ENCODE data around the gene NMNAT1.

The NMNAT1 gene

DNA sequence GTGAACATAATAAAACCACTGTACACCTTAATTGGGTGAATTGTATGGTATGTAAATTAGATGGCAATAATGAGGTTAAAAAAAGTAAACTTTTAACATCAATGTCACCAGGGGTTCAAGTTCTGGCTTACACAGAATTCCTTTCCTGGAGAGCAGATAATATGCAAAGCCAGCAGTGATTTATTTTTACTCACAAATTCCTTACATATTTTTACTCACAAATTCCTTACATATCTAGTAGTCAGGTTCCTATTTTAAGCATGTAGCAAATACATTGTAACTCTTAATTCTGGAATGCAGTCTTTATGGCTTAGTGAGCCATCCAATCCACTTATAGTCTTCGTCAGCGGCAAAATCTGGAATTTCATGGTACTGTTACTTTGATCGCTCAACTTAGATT is 88.2 kb downstream of the NMNAT1 start:
- no peak overlapping the region for H3K4me3 ChIP-seq (ENCODE audit: low read depth, low read length)
- DNase-seq (ENCODE audit: low read depth), result no peak
- TF ChIP-seq, protein P1, sequence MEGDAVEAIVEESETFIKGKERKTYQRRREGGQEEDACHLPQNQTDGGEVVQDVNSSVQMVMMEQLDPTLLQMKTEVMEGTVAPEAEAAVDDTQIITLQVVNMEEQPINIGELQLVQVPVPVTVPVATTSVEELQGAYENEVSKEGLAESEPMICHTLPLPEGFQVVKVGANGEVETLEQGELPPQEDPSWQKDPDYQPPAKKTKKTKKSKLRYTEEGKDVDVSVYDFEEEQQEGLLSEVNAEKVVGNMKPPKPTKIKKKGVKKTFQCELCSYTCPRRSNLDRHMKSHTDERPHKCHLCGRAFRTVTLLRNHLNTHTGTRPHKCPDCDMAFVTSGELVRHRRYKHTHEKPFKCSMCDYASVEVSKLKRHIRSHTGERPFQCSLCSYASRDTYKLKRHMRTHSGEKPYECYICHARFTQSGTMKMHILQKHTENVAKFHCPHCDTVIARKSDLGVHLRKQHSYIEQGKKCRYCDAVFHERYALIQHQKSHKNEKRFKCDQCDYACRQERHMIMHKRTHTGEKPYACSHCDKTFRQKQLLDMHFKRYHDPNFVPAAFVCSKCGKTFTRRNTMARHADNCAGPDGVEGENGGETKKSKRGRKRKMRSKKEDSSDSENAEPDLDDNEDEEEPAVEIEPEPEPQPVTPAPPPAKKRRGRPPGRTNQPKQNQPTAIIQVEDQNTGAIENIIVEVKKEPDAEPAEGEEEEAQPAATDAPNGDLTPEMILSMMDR (IDR thresholded peaks at IDR 0.05; ENCODE audit: low read depth, low read length, missing control alignments), result no peak

DNA sequence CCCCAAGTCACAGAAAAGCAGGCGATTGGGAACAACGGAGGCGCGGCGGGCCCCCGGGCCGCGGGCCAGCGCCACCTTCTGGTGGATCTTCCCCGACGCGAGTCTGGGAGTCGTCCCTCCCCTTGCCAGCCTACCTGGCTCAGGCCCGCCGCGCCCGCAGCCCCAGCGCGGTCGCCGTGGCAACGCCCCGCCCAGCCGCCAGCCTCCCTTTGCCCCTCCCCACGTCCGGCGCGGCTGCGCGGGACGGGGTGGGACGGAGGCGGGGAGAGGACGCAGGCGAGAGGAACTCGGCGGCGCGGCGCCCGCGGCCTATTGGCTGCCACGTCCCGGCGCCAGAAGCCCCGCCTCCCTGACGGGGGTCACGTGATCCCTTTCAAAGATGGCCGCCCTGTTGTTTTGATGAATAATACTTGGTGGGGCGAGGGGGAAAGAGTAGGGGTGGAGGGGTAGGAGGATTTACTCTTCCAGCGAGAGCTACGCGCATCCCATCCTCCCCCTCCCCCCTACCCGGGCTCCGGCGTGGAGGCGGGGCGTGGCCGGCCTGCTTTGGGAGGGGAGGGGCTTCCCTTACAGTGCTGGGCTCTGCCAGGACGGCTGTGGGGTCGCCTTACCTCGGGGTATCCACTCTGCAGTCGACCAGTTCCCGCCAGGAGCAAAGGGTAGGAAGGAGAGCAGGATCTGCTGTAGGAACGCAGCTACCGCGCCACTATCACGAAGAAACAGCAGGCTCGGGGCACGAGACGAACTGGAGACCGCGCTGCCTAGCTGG is 89.5 kb downstream of the NMNAT1 start, which contains the start of gene UBE4B:
UBE4B (plus strand) TSS at position 369 of the 769 bp plus-strand sequence. CDS start 713 bp downstream, outside the sequence.
- TF ChIP-seq, protein P1 (IDR thresholded peaks at IDR 0.05; ENCODE audit: low read depth, low read length, missing control alignments), result peak; percentile 92
- H3K4me3 ChIP-seq (ENCODE audit: low read depth, low read length), result peak within 1 kb of the TSS; percentile 91
- peak; percentile 83 for DNase-seq (ENCODE audit: low read depth)

DNA sequence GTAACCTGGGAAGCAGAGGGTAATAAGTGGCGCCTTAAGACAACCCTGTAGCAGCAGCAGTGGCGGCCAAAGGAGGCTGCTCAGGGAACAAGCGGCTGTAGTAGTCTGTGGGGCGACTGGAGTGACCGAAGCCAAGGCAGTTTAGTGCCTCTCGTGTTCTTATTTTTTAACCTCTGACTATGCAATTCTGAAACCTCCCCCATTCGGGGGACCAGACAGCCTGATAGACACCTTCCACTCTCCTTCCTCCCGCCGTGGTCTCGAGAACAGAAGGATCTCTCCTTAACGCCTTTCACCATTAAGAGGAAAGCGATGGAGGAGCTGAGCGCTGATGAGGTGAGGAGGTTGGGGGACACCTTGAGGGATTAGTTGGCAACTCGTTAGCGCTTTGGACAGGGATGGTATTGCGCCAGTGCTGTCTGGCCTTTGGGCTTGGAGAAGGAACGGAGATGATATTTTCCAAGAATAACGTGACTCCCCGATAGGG is 90.1 kb downstream of the NMNAT1 start:
- TF ChIP-seq, protein P1 (IDR thresholded peaks at IDR 0.05; ENCODE audit: low read depth, low read length, missing control alignments), result peak; percentile 23
- DNase-seq (ENCODE audit: low read depth), result no peak
- peak overlapping the region; percentile 91 for H3K4me3 ChIP-seq (ENCODE audit: low read depth, low read length)

Measured in GM12864 (cell line).